Lung (tissue), 12 donors: ENCODE measurements around the gene NLE1. TPM values are rescaled to one million over a fixed set of nuclear protein-coding genes. Genes with fewer than 3 reads are reported as not detected.

Experiments
- ATAC-seq: fragments of 200-7000 bp; cut with Tn5 transposase; one replicate; pipeline ENCODE4 v1.9.1; 2020; ENCODE audit warnings: moderate number of reproducible peaks; ENCODE audit not compliant: insufficient read depth, low FRiP score
- DNase-seq, 3 donors: peaks; one replicate each; pipeline ENCODE4 v3.0.0-alpha.2; 2013 to 2017
- H3K27ac ChIP-seq, 2 donors: one replicate each; pipeline ENCODE4 v1.5.1; 2013; ENCODE audit warnings: mild to moderate bottlenecking in 2 of 2, moderate library complexity in 2 of 2, control low read depth in 1 of 2, inconsistent platforms in 1 of 2, low read depth in 1 of 2, low read length in 1 of 2
- H3K27me3 ChIP-seq, 3 donors: one replicate each; pipeline ENCODE4 v1.5.1; 2013; ENCODE audit warnings: low read length in 2 of 3; ENCODE audit not compliant: control insufficient read depth in 3 of 3, insufficient read depth in 3 of 3
- H3K36me3 ChIP-seq, 4 donors: one replicate each; pipeline ENCODE4 v1.5.1; 2013; ENCODE audit warnings: low read length in 4 of 4, mild to moderate bottlenecking in 1 of 4, moderate library complexity in 1 of 4; ENCODE audit not compliant: control insufficient read depth in 4 of 4, insufficient read depth in 4 of 4
- H3K4me1 ChIP-seq, 5 donors: one replicate each; pipeline ENCODE4 v1.5.1; 2013; ENCODE audit warnings: low read length in 5 of 5, mild to moderate bottlenecking in 2 of 5, moderate library complexity in 1 of 5; ENCODE audit not compliant: control insufficient read depth in 5 of 5, insufficient read depth in 5 of 5
- H3K4me3 ChIP-seq: one replicate; pipeline ENCODE4 v1.5.1; 2013; ENCODE audit warnings: mild to moderate bottlenecking, control low read depth, moderate library complexity
- H3K9ac ChIP-seq, 2 donors: one replicate each; pipeline ENCODE4 v1.5.1; 2013; ENCODE audit warnings: low read length in 2 of 2, control low read depth in 1 of 2; ENCODE audit not compliant: insufficient read depth in 1 of 2
- H3K9me3 ChIP-seq, 4 donors: one replicate each; pipeline ENCODE4 v1.5.1; 2013; ENCODE audit warnings: low read length in 3 of 4, mild to moderate bottlenecking in 1 of 4, moderate library complexity in 1 of 4; ENCODE audit not compliant: control insufficient read depth in 4 of 4, insufficient read depth in 3 of 4
- CTCF ChIP-seq: IDR thresholded peaks from 2 replicates; pipeline ENCODE4 v1.5.1; 2012; ENCODE audit warnings: mild to moderate bottlenecking; ENCODE audit errors: control extremely low read depth, extremely low read depth
- WGBS, 2 donors: extraction: QIAGEN DNeasy Blood & Tissue Kit; methylation state at CpG; one replicate each; pipeline ENCODE4 v1.1.7; 2013; 5-methylcytosine and 5-hydroxymethylcytosine counted together
- polyA plus RNA-seq, 2 donors: library from polyadenylated mRNA; stranded (reverse); fragments of 200-250 nt; gene quantifications; one replicate each; pipeline ENCODE4 v1.2.1, GENCODE V29; 2013
- total RNA-seq, 2 donors: library from RNA; depleted of rRNA in 1 of 2; stranded (reverse); fragments of >200 nt in 1 of 2; gene quantifications; one replicate each; pipeline ENCODE4 v1.2.1, GENCODE V29; 2014 to 2021
- donor health status: control.
- donor health status: control.
- donor health status: Bipolar disorder and iron deficiency.
- donor health status: healthy.
- donor health status: DM: yes; HTN: yes; CAD: no.

NLE1 gene
- total and polyA plus RNA-seq, 4 donors = 6.8 to 15.2 (median 9.2) TPM

- Histone ChIP-seq H3K4me3 (no peak overlapping the region), H3K27ac (no peak overlapping the region), H3K36me3 (peaks cover 15 to 28% (median 17%) of the 10 kb centered on the region in 4 donors), H3K4me1 (no peaks in the 10 kb centered on the region), H3K9ac (no peak overlapping the region), H3K27me3 (no peaks in the 10 kb centered on the region), H3K9me3 (peaks cover 0 to 3% (median 0%) of the 10 kb centered on the region in 4 donors)
- ATAC-seq (no peak), DNase-seq (no peak)
- 97% methylated on average over 5 of the region's 5 CpGs for WGBS, 2 donors
- TF ChIP-seq CTCF = no peak
Observed at GRCh38 chr17:35104844-35105450, 37.2 kb downstream of the NLE1 start.

- peaks cover 0 to 3% (median 0%) of the 10 kb centered on the region in 4 donors for H3K9me3 ChIP-seq
- peaks cover 18 to 36% (median 21%) of the 10 kb centered on the region in 4 donors for H3K36me3 ChIP-seq
- H3K4me1 ChIP-seq = no peaks in the 10 kb centered on the region
- no peak overlapping the region for H3K27ac ChIP-seq
- no peak overlapping the region for H3K4me3 ChIP-seq
- DNase-seq (no peak), ATAC-seq (no peak)
- H3K27me3 ChIP-seq = no peaks in the 10 kb centered on the region
- no peak overlapping the region for H3K9ac ChIP-seq
- 96% methylated on average over 5 of the region's 5 CpGs for WGBS, 2 donors
- TF ChIP-seq CTCF = no peak
Observed at GRCh38 chr17:35103271-35103670, 38.8 kb downstream of the NLE1 start.

- DNase-seq (no peak), ATAC-seq (no peak)
- Histone ChIP-seq H3K27ac (no peak overlapping the region), H3K9ac (no peak overlapping the region), H3K9me3 (peaks cover 0 to 3% (median 0%) of the 10 kb centered on the region in 4 donors), H3K4me1 (no peaks in the 10 kb centered on the region), H3K36me3 (peaks cover 18 to 39% (median 20%) of the 10 kb centered on the region in 4 donors), H3K27me3 (no peaks in the 10 kb centered on the region), H3K4me3 (no peak overlapping the region)
- WGBS, 2 donors = 94 to 100% methylated on average over 2 of the region's 2 CpGs
- TF ChIP-seq CTCF = no peak
Observed at GRCh38 chr17:35101725-35102124, 40.4 kb downstream of the NLE1 start.

- no peak overlapping the region for H3K4me3 ChIP-seq
- H3K36me3 ChIP-seq = peaks cover 12 to 39% (median 14%) of the 10 kb centered on the region in 4 donors
- H3K9me3 ChIP-seq = no peaks in the 10 kb centered on the region
- no peak for ATAC-seq
- H3K4me1 ChIP-seq = no peaks in the 10 kb centered on the region
- H3K27me3 ChIP-seq = no peaks in the 10 kb centered on the region
- WGBS, 2 donors = 87 to 94% methylated on average over 14 of the region's 14 CpGs
- no peak for DNase-seq
- no peak overlapping the region for H3K9ac ChIP-seq
- TF ChIP-seq CTCF = no peak
- H3K27ac ChIP-seq = no peak overlapping the region
Observed at GRCh38 chr17:35101036-35101435, 41.1 kb downstream of the NLE1 start.
